ENCODE results near the gene IL17D.

DNA sequence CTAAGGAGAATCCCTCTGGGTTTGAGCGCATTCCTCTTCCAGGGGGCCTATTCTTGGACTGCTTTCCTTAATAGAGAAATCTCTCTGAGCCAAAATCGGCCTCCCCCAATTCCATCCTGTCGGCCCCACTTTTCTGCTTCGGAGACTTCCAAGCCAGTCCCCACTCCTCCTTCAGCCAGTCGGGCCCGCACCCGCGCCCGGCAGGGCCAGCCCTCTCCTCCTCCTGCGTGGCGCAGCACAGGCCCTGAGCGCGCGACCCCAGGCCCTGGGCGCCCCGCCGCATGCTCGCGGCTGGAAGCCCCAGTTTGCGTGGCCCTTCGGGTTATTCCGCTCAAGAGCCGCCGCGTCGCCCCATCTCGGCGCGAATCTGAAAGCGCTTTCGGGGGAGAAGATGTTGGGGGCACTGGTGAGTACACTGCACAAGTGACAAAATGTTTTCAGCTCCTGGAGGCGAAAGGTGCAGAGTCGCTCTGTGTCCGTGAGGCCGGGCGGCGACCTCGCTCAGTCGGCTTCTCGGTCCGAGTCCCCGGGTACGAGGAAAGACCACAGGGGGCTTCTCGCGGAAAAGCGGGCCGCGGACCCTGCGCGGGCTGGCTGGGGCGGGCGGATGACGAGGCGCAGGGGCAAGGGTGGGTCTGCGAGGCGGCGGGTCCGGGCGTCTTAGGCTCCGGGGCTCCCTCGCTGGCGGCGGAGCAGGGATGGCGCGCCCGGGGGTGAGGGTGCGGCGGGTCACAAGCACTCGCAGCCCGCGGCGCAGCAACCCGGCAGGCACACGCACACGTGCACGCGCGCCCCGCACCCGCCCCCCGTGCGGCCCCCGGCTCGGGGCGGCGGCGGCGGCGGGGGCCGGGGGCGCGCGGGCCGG lies at the start of gene IL17D:
- TF ChIP-seq POLR2AphosphoS5 (IDR thresholded peaks at IDR 0.05): no peak
- no peak for TF ChIP-seq CTCF (IDR thresholded peaks at IDR 0.05)
- no peak for TF ChIP-seq POLR2A (IDR thresholded peaks at IDR 0.05)
